Muscle layer of duodenum (tissue), 2 donors: ENCODE data around the gene CCNT1.
"Not testable (repeated sequence)": the region's sequence is repeated elsewhere in the genome, so short reads cannot be mapped to it uniquely, and the experiment has no call there.

Experiments
- H3K27ac ChIP-seq: one replicate; pipeline ENCODE4 v1.7.0; 2013; ENCODE audit warnings: mild to moderate bottlenecking, low read length
- H3K27me3 ChIP-seq: one replicate; pipeline ENCODE4 v1.7.0; 2013; ENCODE audit warnings: low read depth, mild to moderate bottlenecking, control low read depth, low read length
- H3K36me3 ChIP-seq, 2 donors: one replicate each; pipeline ENCODE4 v1.7.0; 2013; ENCODE audit warnings: low read length in 2 of 2, control low read depth in 1 of 2, mild to moderate bottlenecking in 1 of 2; ENCODE audit not compliant: insufficient read depth in 2 of 2, control insufficient read depth in 1 of 2
- H3K4me1 ChIP-seq, 2 donors: one replicate each; pipeline ENCODE4 v1.7.0; 2013; ENCODE audit warnings: low read length in 2 of 2, mild to moderate bottlenecking in 2 of 2, control low read depth in 1 of 2, moderate library complexity in 1 of 2; ENCODE audit not compliant: insufficient read depth in 2 of 2, control insufficient read depth in 1 of 2
- H3K4me3 ChIP-seq, 2 donors: one replicate each; pipeline ENCODE4 v1.7.0; 2013; ENCODE audit warnings: low read length in 2 of 2, low read depth in 1 of 2, mild to moderate bottlenecking in 1 of 2
- H3K9me3 ChIP-seq, 2 donors: one replicate each; pipeline ENCODE4 v1.7.0; 2013; ENCODE audit warnings: low read length in 2 of 2, control low read depth in 1 of 2, mild to moderate bottlenecking in 1 of 2; ENCODE audit not compliant: control insufficient read depth in 1 of 2
- donor health status: healthy.

Gene CCNT1

DNA sequence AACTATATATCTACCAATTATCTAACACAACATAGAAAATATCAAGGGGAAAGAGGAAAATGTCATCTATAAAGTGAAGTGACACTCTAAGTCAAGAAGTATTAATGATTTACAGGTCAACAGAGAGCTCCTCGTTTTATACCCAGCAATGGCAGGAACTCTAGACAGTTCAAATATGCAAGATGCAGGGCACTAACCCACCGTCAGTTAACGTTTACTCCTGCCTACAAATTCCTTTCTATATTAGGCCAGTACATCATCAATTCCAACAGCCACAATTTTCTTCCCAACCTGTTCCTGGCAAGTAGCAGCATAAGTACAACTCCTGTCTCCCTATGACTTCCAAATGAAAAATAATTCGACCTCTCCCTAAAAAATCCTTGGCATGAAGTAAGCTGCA is 25.5 kb downstream of the CCNT1 start:
- H3K27ac ChIP-seq, result no peak overlapping the region
- H3K9me3 ChIP-seq, result no peaks in the 10 kb centered on the region
- no peak overlapping the region for H3K4me3 ChIP-seq
- no peaks in the 10 kb centered on the region for H3K4me1 ChIP-seq
- H3K27me3 ChIP-seq, result no peaks in the 10 kb centered on the region
- peaks cover 39 to 47% of the 10 kb centered on the region in 2 donors for H3K36me3 ChIP-seq

DNA sequence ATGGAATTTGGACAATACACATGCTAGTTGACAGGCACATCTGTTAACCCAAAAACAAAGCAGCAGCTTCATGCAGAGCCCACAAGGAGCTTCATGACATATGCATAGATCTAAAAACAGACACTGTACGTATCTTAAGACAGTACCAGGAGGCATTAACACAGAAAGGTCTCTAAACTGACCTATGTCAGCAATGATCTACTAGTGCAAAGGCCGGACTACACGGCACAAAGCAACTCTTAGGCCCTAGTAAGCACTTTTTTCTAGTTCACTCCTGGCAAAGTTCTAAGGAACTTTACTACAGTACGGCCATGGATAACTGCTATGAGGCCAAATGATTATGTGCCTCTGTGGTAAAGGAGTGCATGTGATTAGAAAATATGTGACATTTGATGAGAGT is 26.1 kb downstream of the CCNT1 start:
- H3K27ac ChIP-seq, result no peak overlapping the region

DNA sequence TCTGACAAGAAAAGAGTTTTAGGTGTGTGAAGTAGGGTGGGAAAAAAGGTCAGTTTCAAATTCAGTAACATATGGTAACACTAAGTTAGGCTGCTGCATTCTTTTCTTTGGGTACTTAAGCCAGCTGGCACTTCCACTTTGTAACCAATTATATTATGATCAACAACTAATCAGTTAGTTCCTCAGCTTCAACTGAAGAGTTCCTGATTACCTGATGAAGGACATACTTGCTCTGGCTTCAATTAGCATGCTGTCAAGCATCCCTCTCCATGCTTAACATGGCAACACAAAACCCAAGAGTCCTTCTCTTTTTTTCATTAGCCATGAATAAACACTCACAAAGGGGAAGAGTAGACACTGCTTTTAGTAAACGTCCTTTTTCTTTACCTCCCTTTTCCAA is 27.7 kb downstream of the CCNT1 start:
- no peak overlapping the region for H3K27ac ChIP-seq
- no peaks in the 10 kb centered on the region for H3K9me3 ChIP-seq
- H3K4me3 ChIP-seq, result no peak overlapping the region
- no peaks in the 10 kb centered on the region for H3K4me1 ChIP-seq
- H3K27me3 ChIP-seq, result no peaks in the 10 kb centered on the region
- H3K36me3 ChIP-seq, result peaks cover 22 to 28% of the 10 kb centered on the region in 2 donors

More for the DNA sequence above, 26.1 kb downstream of the CCNT1 start:
- H3K4me1 ChIP-seq, result no peaks in the 10 kb centered on the region
- no peak overlapping the region for H3K4me3 ChIP-seq
- peaks cover 33 to 42% of the 10 kb centered on the region in 2 donors for H3K36me3 ChIP-seq
- no peaks in the 10 kb centered on the region for H3K27me3 ChIP-seq
- no peaks in the 10 kb centered on the region for H3K9me3 ChIP-seq

- Histone ChIP-seq H3K27me3 (no peaks in the 10 kb centered on the region), H3K27ac (no peak overlapping the region), H3K36me3 (peaks cover 12 to 15% of the 10 kb centered on the region in 2 donors), H3K4me1 (no peaks in the 10 kb centered on the region), H3K4me3 (no peak overlapping the region), H3K9me3 (no peaks in the 10 kb centered on the region)
These were observed 28.9 kb downstream of the CCNT1 start for GRCh38 chr12:48687592-48687991.

- Histone ChIP-seq H3K27me3 (no peaks in the 10 kb centered on the region), H3K36me3 (peaks cover 10 to 11% of the 10 kb centered on the region in 2 donors), H3K4me1 (no peaks in the 10 kb centered on the region), H3K4me3 (no peak overlapping the region), H3K9me3 (no peaks in the 10 kb centered on the region), H3K27ac (no peak overlapping the region)
These were observed 29.7 kb downstream of the CCNT1 start for GRCh38 chr12:48686615-48687334.

- Histone ChIP-seq H3K9me3 (no peaks in the 10 kb centered on the region), H3K4me3 (no peak overlapping the region), H3K27me3 (no peaks in the 10 kb centered on the region), H3K36me3 (peaks cover 7 to 8% of the 10 kb centered on the region in 2 donors), H3K27ac (no peak overlapping the region), H3K4me1 (peaks cover 0 to 3% of the 10 kb centered on the region in 2 donors)
These were observed 30.4 kb downstream of the CCNT1 start for GRCh38 chr12:48686037-48686595.

- Histone ChIP-seq H3K36me3 (peaks cover 4 to 12% of the 10 kb centered on the region in 2 donors), H3K4me3 (no peak overlapping the region), H3K27ac (no peak overlapping the region), H3K4me1 (peaks cover 17 to 28% of the 10 kb centered on the region in 2 donors), H3K27me3 (no peaks in the 10 kb centered on the region), H3K9me3 (no peaks in the 10 kb centered on the region)
These were observed 33.0 kb downstream of the CCNT1 start for GRCh38 chr12:48683534-48683933.

GRCh38 chr12:48682927-48683326 is 33.6 kb downstream of the CCNT1 start:
- H3K27me3 ChIP-seq, result no peaks in the 10 kb centered on the region
- H3K36me3 ChIP-seq, result peaks cover 4 to 9% of the 10 kb centered on the region in 2 donors
- H3K27ac ChIP-seq, result no peak overlapping the region
- H3K4me1 ChIP-seq, result peaks cover 18 to 33% of the 10 kb centered on the region in 2 donors
- no peaks in the 10 kb centered on the region for H3K9me3 ChIP-seq
- peak overlapping the region; percentile 98 to 100 for H3K4me3 ChIP-seq

DNA sequence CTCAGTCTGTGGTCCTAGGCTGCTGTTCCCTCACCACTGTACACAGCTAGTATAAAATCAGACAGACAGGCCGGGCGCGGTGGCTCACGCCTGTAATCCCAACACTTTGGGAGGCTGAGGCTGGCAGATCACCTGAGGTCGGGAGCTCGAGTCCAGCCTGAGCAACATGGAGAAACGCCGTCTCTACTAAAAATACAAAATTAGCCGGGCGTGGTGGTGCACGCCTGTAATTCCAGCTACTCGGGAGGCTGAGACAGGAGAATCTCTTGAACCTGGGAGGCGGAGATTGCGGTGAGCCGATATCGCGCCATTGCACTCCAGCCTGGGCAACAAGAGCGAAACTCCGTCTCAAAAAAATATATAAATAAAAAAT is 34.0 kb downstream of the CCNT1 start:
- not testable (repeated sequence) for H3K27ac ChIP-seq, H3K27me3 ChIP-seq, H3K9me3 ChIP-seq, H3K36me3 ChIP-seq
- peak overlapping the region; percentile 98 to 100 for H3K4me3 ChIP-seq
- H3K4me1 ChIP-seq, result peaks cover 18 to 37% of the 10 kb centered on the region in 2 donors

GRCh38 chr12:48681710-48682532 is 34.6 kb downstream of the CCNT1 start, which contains the start of gene KANSL2:
KANSL2 (minus strand) TSS chr12:48682238; CDS start chr12:48681632, 606 bp downstream.
- Histone ChIP-seq H3K36me3 (peaks cover 5 to 10% of the 10 kb centered on the region in 2 donors), H3K27ac (peak within 1 kb of the TSS; percentile 96), H3K4me3 (peak within 1 kb of the TSS; percentile 98 to 100), H3K4me1 (peaks cover 18 to 43% of the 10 kb centered on the region in 2 donors), H3K27me3 (no peaks in the 10 kb centered on the region), H3K9me3 (no peaks in the 10 kb centered on the region)

GRCh38 chr12:48681399-48681709 is 35.2 kb downstream of the CCNT1 start:
- peak overlapping the region; percentile 98 to 100 for H3K4me3 ChIP-seq
- peak overlapping the region; percentile 96 for H3K27ac ChIP-seq
- H3K36me3 ChIP-seq, result peaks cover 5 to 10% of the 10 kb centered on the region in 2 donors
- no peaks in the 10 kb centered on the region for H3K27me3 ChIP-seq
- H3K4me1 ChIP-seq, result peaks cover 18 to 44% of the 10 kb centered on the region in 2 donors
- no peaks in the 10 kb centered on the region for H3K9me3 ChIP-seq
